Measurements from ENCODE around the gene KIAA1328.

- no peak for TF ChIP-seq CTCF (IDR thresholded peaks at IDR 0.05)
- no peak for TF ChIP-seq POLR2A (IDR thresholded peaks at IDR 0.05)
Measured at GRCh38 chr18:37175727-37176620, 347.0 kb downstream of the KIAA1328 start.
